NT2/D1 (cell line): ENCODE measurements around the gene USP11.

Source experiments
- SUZ12 ChIP-seq: IDR thresholded peaks from 2 replicates; pipeline ENCODE4 v1.6.1; 2011; ENCODE audit not compliant: insufficient read length, insufficient read depth; ENCODE audit errors: extremely low read depth
- YY1 ChIP-seq: IDR thresholded peaks from 2 replicates; pipeline ENCODE4 v1.6.1; 2011; ENCODE audit not compliant: insufficient read length, insufficient read depth

GRCh38 chrX:47283015-47283771 is 50.4 kb downstream of the USP11 start:
- TF ChIP-seq YY1: no peak
- TF ChIP-seq SUZ12: no peak
